Ramos (cell line): ENCODE measurements around the gene ADAMTS6.

ENCODE experiments used
- in situ Hi-C: fragments of 300-500 bp; cut with MboI; formaldehyde crosslinking; loops from one replicate; pipeline ENCODE4 v1.14.3; 2022; ENCODE audit warnings: low sequenced_read_pairs; ENCODE audit not compliant: unreplicated experiment

Gene ADAMTS6

GRCh38 chr5:65121880-65122436 is 359.8 kb downstream of the ADAMTS6 start:
- in situ Hi-C loops, result no loop called here

- in situ Hi-C loops, result no loop called here
Measured at GRCh38 chr5:65120371-65120967, 361.3 kb downstream of the ADAMTS6 start.

GRCh38 chr5:65117525-65117924 is 364.2 kb downstream of the ADAMTS6 start:
- in situ Hi-C loops, result no loop called here

- in situ Hi-C loops, result no loop called here
Measured at GRCh38 chr5:65113771-65114170, 367.9 kb downstream of the ADAMTS6 start.

- in situ Hi-C loops, result no loop called here
Measured at GRCh38 chr5:65111961-65112658, 369.6 kb downstream of the ADAMTS6 start.

GRCh38 chr5:65108786-65109743 is 372.7 kb downstream of the ADAMTS6 start:
- in situ Hi-C loops, result no loop called here

GRCh38 chr5:65105301-65105700 is 376.4 kb downstream of the ADAMTS6 start:
- in situ Hi-C loops, result no loop called here

- in situ Hi-C loops, result no loop called here
Measured at GRCh38 chr5:65104831-65105230, 376.9 kb downstream of the ADAMTS6 start.

- in situ Hi-C loops, result no loop called here
Measured at GRCh38 chr5:65103756-65104440, 377.8 kb downstream of the ADAMTS6 start.

- in situ Hi-C loops, result no loop called here
Measured at GRCh38 chr5:65102976-65103711, 378.6 kb downstream of the ADAMTS6 start.

GRCh38 chr5:65102371-65102975 is 379.2 kb downstream of the ADAMTS6 start:
- in situ Hi-C loops, result no loop called here

- in situ Hi-C loops, result no loop called here
Measured at GRCh38 chr5:65101632-65102100, 380.1 kb downstream of the ADAMTS6 start.

GRCh38 chr5:65100911-65101631 is 380.6 kb downstream of the ADAMTS6 start:
- in situ Hi-C loops, result no loop called here
